ENCODE measurements around the gene ZNF823.

Gene ZNF823

GRCh38 chr19:11736696-11737095, 2.0 kb downstream of the ZNF823 start:
- DNase-seq, result no peak

- no peak for DNase-seq
These were observed 3.4 kb downstream of the ZNF823 start for GRCh38 chr19:11735375-11735774.

GRCh38 chr19:11729586-11729985, 9.2 kb downstream of the ZNF823 start:
- no peak for DNase-seq

- DNase-seq, result no peak
These were observed 16.3 kb downstream of the ZNF823 start for GRCh38 chr19:11722414-11722813.

- DNase-seq, result no peak
These were observed 17.1 kb downstream of the ZNF823 start for GRCh38 chr19:11721681-11722080.

GRCh38 chr19:11710313-11710712, 28.4 kb downstream of the ZNF823 start:
- DNase-seq, result no peak

- DNase-seq, result no peak
These were observed 30.3 kb downstream of the ZNF823 start for GRCh38 chr19:11708457-11708856.

GRCh38 chr19:11705474-11705873, 33.3 kb downstream of the ZNF823 start:
- DNase-seq, result no peak

GRCh38 chr19:11704626-11705025, 34.1 kb downstream of the ZNF823 start:
- DNase-seq, result no peak

- no peak for DNase-seq
These were observed 38.6 kb downstream of the ZNF823 start for GRCh38 chr19:11699931-11700794.

GRCh38 chr19:11698231-11698630, 40.5 kb downstream of the ZNF823 start:
- DNase-seq, result no peak

GRCh38 chr19:11697284-11697855, 41.4 kb downstream of the ZNF823 start:
- DNase-seq, result no peak

- DNase-seq, result peak; percentile 90
These were observed 44.0 kb downstream of the ZNF823 start for GRCh38 chr19:11694533-11695439.

GRCh38 chr19:11693505-11694499, 44.9 kb downstream of the ZNF823 start:
- DNase-seq, result no peak

- no peak for DNase-seq
These were observed 46.5 kb downstream of the ZNF823 start for GRCh38 chr19:11692127-11692790.

- no peak for DNase-seq
These were observed 52.8 kb downstream of the ZNF823 start for GRCh38 chr19:11685676-11686650.

- DNase-seq, result no peak
These were observed 53.6 kb downstream of the ZNF823 start for GRCh38 chr19:11684987-11685675.

- DNase-seq, result no peak
These were observed 58.0 kb downstream of the ZNF823 start for GRCh38 chr19:11680689-11681302.

GRCh38 chr19:11678504-11678903, 60.2 kb downstream of the ZNF823 start:
- DNase-seq, result no peak

Data from NCI-H1092 (cell line).